UCSD-AML1 (cell line): Measurements from ENCODE around the gene ATR.

Source experiments
- DNase-seq: peaks from one replicate; lab custom pipeline; 2025; ENCODE audit not compliant: unreplicated experiment; lab: John Stamatoyannopoulos, UW

ATR gene

DNA sequence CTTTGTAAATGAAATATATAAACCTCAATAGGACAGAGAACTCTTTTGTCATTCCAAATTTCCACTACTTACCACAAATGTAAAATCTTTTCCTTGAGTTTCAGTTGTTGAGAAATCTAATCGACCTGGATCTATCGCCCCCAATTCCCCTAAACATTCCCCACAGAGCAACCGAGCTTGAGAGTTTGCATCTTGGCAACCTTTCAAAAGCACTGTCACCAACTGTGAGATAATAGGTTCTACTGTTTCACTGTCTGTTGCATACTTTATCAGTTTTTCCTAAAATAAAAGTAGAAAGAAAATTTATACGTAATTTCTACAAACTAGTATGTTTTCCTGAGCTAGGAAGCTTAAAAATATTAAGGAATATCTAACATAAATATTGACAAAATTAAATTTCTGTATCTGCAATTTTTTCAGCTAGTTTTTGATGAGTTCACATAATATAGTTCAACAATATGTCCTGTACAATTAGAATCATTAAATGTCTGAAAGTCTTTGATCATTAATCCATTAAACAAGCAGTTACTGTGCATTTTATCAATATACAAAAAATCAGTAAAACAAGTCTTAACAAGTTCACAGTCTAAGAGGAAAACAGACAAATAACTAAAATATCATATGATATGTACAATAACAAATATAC is 54.5 kb downstream of the ATR start:
- no peak for DNase-seq

DNA sequence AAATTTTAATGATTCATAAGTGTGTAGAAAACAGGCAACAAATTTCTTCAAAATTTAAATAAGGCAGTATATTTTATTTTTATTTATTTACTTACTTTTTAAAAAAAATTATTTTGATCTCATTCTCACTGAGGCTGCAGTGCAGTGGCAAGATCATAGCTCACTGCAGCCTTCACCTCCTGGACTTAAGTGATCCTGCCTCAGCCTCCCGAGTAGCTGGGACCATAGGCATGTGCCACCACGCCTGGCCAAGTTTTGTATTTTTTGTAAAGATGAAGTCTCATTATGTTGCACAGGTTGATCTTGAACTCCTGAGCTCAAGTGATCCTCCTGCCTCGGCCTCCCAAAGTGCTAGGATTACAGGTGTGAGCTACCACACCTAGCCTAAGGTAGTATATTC is 69.5 kb downstream of the ATR start:
- no peak for DNase-seq

DNA sequence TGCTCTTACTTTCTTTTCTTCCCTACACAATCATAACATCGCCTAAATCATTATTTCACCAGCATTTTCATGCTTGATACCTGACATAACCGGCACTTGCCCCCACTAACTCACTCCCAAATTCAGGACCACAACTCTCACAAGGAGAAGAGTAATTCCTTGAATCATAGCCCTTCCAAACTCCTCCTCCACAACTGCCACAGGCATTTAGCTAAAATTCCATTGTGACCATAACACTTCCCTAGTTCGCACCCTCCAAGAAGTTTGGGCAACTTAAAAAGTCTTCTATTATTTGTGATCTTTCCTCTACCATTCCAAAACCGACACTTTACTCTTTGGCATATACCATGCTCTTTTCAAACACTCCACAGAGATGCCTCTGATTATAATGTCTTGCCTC is 71.3 kb downstream of the ATR start:
- DNase-seq = no peak

DNA sequence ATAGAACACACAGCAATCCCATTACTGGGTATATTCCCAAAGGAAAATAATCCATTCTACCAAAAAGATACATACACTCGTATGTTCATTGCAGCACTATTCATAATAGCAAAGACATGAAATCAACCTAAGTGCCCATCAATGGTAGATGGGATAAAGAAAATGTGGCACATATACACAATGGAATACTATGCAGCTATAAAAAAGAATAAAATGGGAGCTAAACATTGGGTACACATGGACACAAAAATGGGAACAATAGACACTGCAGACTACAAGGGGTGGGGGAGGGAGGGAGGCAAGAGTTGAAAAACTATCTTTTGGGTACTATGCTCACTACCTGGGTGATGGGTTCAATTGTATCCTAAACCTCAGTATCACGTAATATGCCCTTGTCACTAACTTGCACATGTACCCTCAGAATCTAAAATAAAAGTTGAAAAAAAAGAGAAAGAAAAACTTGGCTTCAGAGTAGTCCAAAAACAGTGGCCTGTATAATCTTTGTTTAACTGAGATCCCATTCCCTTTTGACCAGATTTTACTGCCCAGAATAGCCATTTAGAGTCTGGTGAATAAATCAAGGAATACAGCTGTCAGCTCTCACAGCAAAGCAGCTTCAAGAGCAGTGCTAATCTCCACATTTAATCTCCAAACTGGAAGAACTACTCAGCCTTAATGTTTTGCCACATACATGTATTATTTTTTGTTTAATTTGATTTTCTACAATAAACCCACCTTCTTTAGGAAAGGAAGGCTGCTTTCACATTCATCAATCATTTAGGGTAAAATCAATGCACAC is 76.1 kb downstream of the ATR start:
- DNase-seq = no peak

DNA sequence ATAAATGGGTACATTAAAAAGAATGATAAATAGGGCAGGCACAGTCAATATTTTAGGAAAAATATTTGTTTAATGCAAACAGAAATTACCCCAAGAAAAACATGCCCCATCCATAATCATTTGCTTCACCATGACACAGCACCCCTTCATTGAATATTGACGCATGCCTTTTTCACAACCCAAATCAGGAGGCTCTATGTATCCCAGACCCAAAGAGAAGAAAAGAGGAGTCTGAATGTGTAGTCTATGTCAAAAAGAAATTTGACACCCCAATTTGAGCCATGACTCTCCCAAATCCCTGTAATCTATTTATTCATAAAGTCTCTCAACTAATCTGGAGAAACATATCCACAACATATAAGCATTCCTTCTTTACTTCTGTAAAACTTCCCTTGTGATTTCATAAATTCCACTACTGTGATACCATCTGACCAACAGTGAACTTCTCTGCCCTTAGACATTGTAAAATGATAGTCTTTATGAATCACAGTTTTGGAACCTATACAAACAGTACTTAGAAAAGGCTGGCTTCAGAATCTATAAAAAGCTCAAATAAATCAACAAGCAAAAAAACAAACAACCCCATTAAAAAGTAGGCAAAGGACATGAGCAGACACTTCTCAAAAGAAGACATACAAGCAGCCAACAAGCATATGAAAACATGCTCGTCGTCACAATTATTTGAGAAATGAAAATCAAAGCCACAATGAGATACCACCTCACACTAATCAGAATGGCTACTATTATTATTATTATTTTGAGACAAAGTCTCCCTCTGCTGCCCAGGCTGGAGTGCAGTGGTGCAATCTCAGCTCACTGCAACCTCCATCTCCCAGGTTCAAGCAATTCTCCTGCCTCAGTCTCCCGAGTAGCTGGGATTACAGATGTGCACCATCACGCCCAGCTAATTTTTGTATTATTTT is 77.3 kb downstream of the ATR start:
- DNase-seq = no peak

DNA sequence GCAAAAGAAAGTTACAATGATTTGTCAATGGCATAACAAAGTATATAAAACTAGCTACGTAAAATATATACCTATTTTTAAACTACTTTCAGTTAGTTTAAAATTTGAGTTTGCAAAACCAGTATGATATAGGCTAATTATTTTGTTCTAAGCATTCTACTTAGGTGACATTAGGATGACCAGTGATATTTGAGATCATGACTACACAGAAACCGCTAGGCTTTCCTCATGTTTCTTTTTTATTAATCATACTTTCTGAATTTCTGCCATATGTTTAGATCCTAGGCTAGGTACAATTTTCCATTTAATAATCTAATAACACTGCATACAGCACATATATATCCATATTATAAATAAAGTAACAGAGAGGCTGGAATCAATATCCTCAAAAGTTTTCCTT is 78.3 kb downstream of the ATR start:
- DNase-seq = no peak

DNA sequence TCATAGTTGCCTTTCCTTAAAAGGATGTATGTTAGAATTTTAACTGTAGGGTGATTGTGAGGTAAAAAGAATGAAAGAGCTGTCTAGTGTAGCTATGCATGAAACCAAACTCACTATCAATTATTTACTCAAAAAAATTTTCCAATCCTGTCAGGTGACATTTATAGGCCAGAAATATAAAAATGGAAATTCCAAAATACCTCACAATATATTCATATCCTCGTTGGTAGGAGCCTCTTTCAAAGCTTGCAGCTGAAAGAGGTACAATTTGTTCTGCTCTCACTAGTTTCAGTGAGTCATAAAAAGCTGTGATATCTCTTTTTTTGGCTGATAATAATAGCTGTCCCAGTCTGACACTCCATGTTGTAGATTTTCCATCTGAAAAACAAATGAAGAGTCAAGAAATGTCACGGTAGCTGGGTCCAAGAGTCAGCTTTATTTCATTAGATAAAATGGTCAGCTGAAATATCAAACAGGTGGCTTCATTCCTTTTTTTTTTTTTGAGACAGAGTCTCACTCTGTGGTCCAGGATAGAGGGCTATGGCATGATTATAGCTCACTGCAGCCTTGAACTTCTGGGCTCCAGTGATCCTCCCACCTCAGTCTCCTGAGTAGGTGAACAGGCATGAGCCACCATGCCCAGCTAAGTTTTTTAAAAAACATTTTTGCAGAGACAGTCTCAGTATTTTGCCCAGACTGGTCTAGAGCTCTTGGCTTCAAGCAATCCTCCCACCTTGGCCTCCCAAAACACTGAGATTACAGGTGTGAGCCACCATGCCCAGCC is 79.9 kb downstream of the ATR start:
- no peak for DNase-seq

DNA sequence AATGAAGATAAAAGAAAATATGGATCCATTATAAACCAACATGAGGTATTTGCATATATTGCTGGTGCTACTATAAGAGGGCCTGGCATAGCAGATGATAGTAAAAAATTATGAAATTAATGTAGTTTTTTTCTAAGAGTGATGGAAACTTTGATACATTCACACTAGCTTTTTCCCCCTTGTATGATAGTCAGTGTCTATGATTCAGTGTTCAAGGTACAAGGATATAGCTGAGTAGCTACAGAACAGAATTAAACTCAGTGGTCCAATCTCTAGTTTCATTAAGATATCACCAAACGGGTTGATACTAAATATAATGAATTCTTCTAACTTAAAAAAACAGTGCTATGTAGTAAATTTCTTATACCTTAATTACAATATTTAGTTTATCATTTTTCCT is 80.8 kb downstream of the ATR start:
- no peak for DNase-seq

DNA sequence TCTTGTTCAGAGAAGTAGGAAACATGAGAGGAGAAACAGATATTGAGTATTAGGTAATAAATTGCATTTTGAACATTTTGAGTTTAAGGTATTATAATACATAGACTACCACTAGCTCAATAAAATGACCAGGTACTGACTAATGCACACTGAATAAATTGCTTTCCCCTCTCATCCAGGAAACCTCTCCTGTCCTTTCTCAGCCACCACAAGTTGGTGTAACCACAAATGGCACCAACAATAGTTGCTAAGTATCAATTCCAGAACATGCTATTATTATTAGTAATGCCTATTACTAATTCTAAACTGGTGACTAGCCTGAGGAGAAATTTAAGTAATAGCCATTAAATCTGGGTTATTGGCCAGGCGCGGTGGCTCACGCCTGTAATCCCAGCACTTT is 83.4 kb downstream of the ATR start:
- DNase-seq = no peak

DNA sequence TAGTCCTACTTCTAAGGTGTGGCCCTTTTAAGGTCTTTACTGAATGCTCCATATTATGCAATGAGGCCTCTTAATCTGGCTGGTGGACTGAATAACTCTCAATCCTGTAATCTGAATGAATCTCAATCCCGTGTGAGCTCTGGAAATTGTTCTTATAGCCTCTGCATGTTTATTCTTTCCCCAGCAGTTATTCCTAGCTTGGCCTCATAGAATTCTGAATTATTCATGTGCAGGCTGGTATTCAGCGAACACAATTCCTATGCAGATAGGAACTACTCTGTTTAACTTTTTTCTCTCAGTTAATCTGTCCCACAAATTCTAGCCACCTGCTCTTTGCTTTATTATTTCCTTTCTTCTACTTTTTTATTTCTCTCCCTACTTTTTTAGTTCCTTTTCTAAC is 86.3 kb downstream of the ATR start:
- no peak for DNase-seq

DNA sequence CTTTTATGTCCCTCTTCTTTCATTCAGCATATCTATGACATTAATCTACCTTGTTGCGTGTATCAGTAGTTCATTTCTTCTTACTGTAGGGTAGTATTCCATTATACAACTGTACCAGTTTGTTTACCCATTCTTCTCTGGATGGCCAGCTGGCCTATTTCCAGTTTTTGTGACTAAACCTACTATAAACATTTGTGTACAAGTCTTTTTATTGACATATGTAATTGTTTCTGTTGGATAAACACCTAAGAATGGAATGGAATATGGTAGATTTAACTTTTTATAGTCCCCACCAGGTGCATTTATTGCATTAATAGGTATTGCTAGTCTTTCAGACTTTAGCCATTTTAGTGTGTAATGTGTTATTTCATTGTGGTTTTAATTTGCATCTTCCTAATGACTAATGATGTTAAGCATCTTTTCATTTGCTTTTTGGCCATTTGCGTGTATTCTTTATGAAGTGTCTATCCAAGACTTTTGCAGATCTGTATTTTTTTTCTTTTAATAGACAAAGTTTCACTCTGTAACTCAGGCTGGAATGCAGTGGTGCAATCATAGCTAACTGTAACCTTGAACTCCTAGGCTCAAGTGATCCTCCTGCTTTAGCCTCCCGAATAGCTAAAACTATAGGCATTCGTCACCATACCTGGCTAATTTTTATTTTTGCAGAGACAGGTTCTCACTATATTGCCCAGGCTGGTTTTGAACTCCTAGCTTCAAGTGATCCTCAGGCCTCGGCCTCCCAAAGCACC is 88.8 kb downstream of the ATR start:
- no peak for DNase-seq

DNA sequence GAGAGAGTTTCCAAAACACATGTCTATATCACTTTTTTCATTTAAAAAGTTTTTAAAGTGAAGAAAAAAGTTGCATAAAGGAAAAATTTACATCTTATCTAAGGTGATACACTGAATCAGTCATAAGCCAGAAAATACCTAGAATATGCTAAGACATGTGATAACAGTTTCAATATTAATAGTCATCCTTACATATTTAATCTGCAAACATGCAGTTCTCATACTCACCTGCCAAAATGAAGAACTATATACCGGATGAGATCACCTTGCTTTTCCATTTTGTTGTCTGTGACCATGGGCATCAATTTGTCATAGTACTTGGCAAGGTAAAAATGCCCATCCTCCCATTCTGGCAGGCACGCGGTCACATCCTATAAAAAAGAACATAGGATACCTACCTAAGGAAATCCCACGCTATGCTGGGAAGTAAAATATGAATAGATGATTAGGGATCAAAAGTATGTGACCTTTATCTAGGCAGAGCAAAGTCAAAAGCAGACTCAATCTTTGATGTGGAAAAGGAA is 93.6 kb downstream of the ATR start:
- DNase-seq = no peak

DNA sequence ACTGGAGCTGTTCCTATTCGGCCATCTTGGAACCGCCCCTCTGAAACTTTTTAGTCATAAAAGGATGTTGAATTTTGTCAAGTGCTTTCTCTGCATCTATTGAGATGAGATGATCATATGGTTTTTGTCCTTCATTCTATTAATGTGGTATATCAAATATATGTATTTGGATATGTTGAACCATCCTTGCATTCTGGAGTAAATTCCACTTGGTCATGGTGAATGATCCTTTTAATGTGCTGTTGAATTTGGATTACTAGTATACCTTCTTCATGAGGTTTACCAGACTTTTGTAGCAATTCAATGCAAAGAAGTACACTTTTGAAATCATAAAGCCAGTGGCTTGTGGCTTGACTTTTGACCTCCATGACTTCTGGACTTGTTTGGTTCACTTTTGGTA is 97.3 kb downstream of the ATR start:
- no peak for DNase-seq

DNA sequence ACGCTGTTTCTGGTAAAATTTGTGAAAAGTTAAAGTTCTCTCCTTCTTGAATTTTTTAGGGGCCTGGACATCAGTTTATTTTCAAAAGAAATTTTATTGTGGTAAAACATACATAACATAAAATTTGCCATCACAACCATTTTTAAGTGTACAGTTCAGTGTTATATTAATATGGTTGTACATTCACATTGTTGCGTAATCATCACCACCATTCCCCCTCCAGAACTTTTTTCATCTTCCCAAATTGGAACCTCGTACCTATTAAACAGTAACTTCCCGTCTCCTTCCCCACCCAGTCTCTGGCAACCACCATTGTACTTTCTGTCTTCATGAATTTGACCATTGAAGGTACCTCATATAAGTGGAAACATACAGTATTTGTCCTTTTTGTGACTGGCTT is 107.7 kb downstream of the ATR start:
- no peak for DNase-seq

DNA sequence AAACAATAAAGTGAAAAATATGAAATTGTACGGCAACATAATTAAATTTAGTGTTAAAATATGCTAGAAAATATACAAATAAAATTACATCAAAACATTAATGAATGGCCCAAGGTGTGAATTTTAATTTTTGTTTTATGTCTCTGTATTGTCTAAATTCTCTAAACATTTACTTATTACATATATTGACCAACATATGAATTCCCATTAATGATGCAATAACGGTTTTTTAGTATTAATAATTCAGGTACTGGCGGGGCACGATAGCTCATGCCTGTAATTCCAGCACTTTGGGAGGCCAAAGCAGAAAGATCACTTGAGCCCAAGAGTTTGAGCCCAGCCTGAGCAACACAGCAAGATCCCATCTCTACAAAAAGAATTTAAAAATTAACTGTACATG is 110.1 kb downstream of the ATR start:
- DNase-seq = no peak

DNA sequence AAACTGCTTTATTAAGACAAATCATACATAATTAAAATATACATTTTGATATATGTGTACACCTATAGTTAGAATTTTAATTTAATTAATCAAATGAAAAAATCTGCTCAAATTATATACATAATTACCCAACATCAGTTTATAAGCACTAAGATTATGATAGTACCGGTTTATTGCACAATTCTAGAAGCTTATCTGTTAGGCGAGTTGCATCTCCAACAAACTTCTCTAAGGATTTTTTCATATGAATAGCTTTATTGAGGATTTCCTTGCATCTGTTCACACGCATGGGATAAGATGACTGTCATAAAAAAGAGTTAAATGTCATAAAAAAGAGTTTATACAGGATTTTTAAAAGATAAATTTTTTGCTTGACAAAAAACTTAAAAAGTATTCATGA is 110.8 kb downstream of the ATR start:
- DNase-seq = no peak

DNA sequence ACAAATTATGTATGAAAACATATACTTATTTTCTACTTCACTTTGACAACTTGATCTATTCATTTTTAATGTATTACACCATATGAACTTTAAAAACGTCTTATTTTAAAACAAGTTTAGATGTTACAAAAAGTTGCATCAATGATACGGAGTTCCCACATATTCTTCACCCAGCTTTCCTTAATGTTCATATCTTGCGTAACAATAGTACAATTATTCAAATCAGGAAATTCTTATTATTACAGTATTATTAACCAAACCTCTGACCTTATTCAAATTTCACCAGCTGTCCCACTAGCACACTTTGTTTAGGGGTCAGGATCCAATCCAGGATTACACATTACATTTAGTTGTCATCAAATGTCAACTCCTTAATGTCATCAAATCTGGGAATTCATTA is 117.8 kb downstream of the ATR start:
- no peak for DNase-seq

DNA sequence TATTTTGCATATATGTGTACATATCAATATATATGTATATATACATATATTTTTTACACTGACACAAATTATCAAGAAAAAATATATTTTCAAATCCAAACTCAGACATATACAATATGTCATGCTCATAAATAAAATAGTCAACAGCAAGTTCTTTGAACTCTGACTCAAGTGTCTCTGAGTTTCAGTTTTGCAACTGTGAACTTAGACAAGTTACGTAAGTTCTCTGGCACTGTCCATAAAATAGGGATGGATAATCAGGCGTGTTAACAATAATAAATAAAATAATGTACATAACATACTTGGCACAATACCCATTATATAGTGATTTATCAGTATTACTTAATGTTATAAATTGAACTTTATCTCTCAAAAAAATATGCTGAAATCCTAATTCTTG is 118.6 kb downstream of the ATR start:
- DNase-seq = no peak

DNA sequence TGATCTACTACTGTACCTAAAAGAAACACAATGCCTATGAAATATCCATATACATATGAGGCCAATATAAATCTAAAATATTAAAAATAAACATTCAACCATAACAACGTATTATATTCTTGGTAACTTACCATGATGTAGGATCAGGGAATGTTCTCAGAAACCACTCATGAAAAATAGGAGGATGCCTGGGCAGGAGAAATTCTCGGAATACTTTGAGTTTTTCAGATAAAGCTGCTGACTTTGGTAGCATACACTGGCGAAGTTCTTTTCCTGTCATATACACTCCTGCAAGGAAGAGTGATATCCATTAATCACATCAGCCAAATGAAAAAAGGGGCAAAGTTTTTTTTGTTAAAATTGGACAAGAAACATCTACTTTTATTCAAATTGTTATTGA is 119.4 kb downstream of the ATR start:
- DNase-seq = no peak

DNA sequence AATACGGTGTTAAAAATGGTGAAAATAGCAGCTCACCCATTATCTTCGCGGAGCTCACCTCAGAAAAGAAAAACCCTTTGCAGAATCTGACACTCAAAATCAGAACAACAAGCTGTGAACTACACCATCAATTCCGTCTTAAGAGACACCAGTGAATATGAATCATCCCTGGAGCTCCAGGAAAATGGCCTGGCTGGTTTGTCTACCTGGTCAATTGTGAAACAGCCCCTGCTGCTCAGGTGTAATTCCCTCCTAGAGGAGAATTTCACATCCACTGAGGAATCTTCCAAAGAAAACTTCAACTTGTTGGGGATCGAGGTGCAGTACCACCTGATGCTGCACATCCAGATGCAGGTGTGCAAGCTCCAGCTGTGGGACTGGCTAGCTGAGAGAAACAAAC is 127.7 kb downstream of the ATR start:
- DNase-seq = no peak
